Testis (tissue), 2 donors: ENCODE data around the gene TDRD3.

Experiments used
- POLR2A ChIP-seq: fragments of 450-650 bp; IDR thresholded peaks from one replicate; pipeline ENCODE4 v1.6.1; 2017; ENCODE audit warnings: antibody characterized with exemption, mild to moderate bottlenecking, moderate library complexity
- TF ChIP-seq, protein P1 (sequence below), 3 experiments: fragments of 450-650 bp in 2 of 3; fragments of 200-600 bp in 1 of 3; sonication (generic) in 1 of 3; IDR thresholded peaks; one replicate each; pipeline ENCODE4 v1.5.1; 2016 to 2019; ENCODE audit warnings: antibody characterized with exemption in 3 of 3, mild to moderate bottlenecking in 2 of 3, moderate library complexity in 1 of 3

DNA sequence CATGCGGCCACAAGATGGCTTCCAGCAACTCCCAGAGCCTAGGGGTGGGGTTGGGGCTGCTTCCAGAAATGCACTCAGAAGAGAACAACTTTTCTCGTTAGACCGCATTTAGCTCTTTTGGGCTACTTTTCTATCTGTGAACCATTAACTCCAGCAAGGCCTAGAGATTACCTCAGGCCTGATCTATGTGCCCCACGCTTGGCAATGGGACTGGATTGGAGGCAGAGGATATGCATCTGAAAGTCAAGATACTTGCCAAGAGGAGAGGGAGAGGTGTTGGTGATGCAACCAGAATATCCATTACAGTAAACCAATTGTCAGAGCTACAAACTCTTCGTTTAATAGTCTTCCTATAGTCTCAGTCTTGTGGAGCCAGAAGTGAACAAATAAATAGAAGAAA lies 177.7 kb downstream of the TDRD3 start:
- no peak for TF ChIP-seq POLR2A
- TF ChIP-seq, protein P1, sequence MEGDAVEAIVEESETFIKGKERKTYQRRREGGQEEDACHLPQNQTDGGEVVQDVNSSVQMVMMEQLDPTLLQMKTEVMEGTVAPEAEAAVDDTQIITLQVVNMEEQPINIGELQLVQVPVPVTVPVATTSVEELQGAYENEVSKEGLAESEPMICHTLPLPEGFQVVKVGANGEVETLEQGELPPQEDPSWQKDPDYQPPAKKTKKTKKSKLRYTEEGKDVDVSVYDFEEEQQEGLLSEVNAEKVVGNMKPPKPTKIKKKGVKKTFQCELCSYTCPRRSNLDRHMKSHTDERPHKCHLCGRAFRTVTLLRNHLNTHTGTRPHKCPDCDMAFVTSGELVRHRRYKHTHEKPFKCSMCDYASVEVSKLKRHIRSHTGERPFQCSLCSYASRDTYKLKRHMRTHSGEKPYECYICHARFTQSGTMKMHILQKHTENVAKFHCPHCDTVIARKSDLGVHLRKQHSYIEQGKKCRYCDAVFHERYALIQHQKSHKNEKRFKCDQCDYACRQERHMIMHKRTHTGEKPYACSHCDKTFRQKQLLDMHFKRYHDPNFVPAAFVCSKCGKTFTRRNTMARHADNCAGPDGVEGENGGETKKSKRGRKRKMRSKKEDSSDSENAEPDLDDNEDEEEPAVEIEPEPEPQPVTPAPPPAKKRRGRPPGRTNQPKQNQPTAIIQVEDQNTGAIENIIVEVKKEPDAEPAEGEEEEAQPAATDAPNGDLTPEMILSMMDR (IDR thresholded peaks at IDR 0.05): no peak
